Breast epithelium (tissue), 4 donors: ENCODE data around the gene MAPK8. TPM values are rescaled to one million over a fixed set of nuclear protein-coding genes. Genes with fewer than 3 reads are reported as not detected.

Experiments used
- DNase-seq, 2 donors: peaks; one replicate each; pipeline ENCODE4 v3.0.0-alpha.2; 2019; ENCODE audit warnings: low spot score in 2 of 2
- H3K27ac ChIP-seq, 2 donors: fragments of 200-600 bp; sonication (generic) in 1 of 2; one replicate each; pipeline ENCODE4 v1.5.1; 2016 to 2019; ENCODE audit warnings: mild to moderate bottlenecking in 1 of 2
- H3K27me3 ChIP-seq, 2 donors: fragments of 200-600 bp; sonication (generic) in 1 of 2; one replicate each; pipeline versions ENCODE4 v1.5.1 to v1.6.0; 2017 to 2019; ENCODE audit warnings: control low read depth in 1 of 2, mild to moderate bottlenecking in 1 of 2
- H3K36me3 ChIP-seq: fragments of 200-600 bp; one replicate; pipeline ENCODE4 v1.5.1; 2019
- H3K4me1 ChIP-seq, 2 donors: fragments of 200-600 bp; sonication (generic); one replicate each; pipeline ENCODE4 v1.5.1; 2016 to 2019; ENCODE audit warnings: control low read depth in 1 of 2
- H3K4me3 ChIP-seq, 3 donors: fragments of 200-600 bp; sonication (generic); 1 replicate in 2 of 3; 2 replicates in 1 of 3; pipeline ENCODE4 v1.5.1; 2016 to 2019; ENCODE audit warnings: mild to moderate bottlenecking in 3 of 3, moderate library complexity in 2 of 3
- H3K9me3 ChIP-seq, 2 donors: fragments of 200-600 bp; sonication (generic) in 1 of 2; one replicate each; pipeline ENCODE4 v1.5.1; 2016 to 2019; ENCODE audit warnings: control low read depth in 1 of 2
- POLR2A ChIP-seq: fragments of 450-650 bp; IDR thresholded peaks from one replicate; pipeline ENCODE4 v1.6.1; 2016; ENCODE audit warnings: antibody characterized with exemption, mild to moderate bottlenecking, moderate library complexity
- POLR2AphosphoS5 ChIP-seq, 3 donors: sonication (generic); formaldehyde crosslinking; IDR thresholded peaks; one replicate each; pipeline ENCODE4 v1.6.1; 2017; ENCODE audit warnings: antibody characterized with exemption in 3 of 3
- intact Hi-C: fragments of 100-400 bp; cut with DNase I; formaldehyde crosslinking; loops from one replicate; pipeline ENCODE4 v1.15.1; 2023; ENCODE audit warnings: low total_unique reads
- total RNA-seq, 3 donors: library from RNA; depleted of rRNA; stranded (reverse); fragments of >200 nt; gene quantifications; one replicate each; pipeline ENCODE4 v1.1.0, GENCODE V29; 2016
- TF ChIP-seq, protein P1 (sequence below), 3 donors: fragments of 450-650 bp; IDR thresholded peaks; one replicate each; pipeline ENCODE4 v1.5.1; 2016 to 2017; ENCODE audit warnings: antibody characterized with exemption in 3 of 3, mild to moderate bottlenecking in 3 of 3, moderate library complexity in 3 of 3

MAPK8 gene
- total RNA-seq, 3 donors from 2014 or later = 52.5 to 108 (median 74.1) TPM

DNA sequence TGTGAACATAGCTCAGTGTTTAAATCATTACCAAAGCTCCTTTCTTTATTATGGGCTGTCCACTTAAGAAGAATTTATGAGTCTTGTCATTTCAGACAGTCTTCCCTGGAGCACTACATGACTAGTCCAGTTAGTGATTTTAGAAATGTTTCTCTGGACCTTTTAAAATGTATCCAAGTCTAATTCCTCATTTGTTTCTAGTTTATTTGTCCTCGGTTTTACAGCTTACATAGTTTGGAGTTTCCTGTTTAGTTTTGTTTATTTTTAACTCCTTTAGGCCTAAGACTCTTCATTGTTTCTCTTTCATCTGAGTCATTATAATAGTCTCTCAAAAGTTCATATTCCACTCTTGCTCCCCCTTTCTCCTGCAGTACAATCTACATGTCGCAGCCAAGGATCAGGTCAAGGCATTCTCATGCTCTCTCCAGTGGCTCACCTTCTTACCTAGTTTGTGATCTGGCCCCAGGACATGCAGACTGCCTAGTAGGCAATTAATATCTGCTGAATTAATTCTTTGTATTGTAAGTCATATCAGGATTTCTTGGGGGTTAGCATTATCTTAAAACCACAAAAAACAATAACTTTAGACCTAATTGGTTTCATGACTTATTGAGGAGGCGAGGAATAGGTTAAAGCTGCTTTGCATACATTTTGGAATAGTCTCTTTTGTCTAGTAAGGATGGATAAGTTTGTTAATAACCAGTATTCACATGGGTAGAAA, 93.8 kb downstream of the MAPK8 start:
- H3K27me3 ChIP-seq = no peaks in the 10 kb centered on the region
- peaks cover 0 to 6% of the 10 kb centered on the region in 2 donors for H3K4me1 ChIP-seq
- H3K4me3 ChIP-seq = no peak overlapping the region
- intact Hi-C loops = no loop called here
- no peak for DNase-seq
- no peak overlapping the region for H3K27ac ChIP-seq
- no peaks in the 10 kb centered on the region for H3K9me3 ChIP-seq
- no peaks in the 10 kb centered on the region for H3K36me3 ChIP-seq
- TF ChIP-seq, protein P1, sequence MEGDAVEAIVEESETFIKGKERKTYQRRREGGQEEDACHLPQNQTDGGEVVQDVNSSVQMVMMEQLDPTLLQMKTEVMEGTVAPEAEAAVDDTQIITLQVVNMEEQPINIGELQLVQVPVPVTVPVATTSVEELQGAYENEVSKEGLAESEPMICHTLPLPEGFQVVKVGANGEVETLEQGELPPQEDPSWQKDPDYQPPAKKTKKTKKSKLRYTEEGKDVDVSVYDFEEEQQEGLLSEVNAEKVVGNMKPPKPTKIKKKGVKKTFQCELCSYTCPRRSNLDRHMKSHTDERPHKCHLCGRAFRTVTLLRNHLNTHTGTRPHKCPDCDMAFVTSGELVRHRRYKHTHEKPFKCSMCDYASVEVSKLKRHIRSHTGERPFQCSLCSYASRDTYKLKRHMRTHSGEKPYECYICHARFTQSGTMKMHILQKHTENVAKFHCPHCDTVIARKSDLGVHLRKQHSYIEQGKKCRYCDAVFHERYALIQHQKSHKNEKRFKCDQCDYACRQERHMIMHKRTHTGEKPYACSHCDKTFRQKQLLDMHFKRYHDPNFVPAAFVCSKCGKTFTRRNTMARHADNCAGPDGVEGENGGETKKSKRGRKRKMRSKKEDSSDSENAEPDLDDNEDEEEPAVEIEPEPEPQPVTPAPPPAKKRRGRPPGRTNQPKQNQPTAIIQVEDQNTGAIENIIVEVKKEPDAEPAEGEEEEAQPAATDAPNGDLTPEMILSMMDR (IDR thresholded peaks at IDR 0.05) = no peak
- TF ChIP-seq POLR2AphosphoS5 (IDR thresholded peaks at IDR 0.05) (no peak), POLR2A (no peak)

DNA sequence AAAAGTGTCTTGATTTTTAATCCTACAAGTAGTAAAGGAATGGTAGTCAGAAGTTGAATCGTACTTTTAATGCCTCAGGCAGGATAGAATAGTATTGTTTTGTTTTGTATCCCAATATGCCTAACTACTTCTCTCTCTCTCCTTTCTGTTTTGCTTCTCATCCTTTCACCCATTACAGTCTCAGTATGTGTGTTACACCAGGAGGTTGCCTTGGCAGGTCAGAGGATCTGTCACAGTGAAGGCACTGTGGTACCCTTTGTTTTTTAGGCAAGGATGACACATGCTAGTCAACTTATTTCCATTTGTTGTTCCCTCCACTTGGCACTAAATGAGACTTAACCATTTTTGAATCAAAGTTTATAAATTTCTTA, 94.4 kb downstream of the MAPK8 start:
- DNase-seq = no peak
- H3K36me3 ChIP-seq = no peaks in the 10 kb centered on the region
- intact Hi-C loops = no loop called here
- no peak overlapping the region for H3K4me3 ChIP-seq
- peaks cover 0 to 6% of the 10 kb centered on the region in 2 donors for H3K4me1 ChIP-seq
- H3K27me3 ChIP-seq = no peaks in the 10 kb centered on the region
- TF ChIP-seq POLR2AphosphoS5 (IDR thresholded peaks at IDR 0.05) (no peak), POLR2A (no peak)
- TF ChIP-seq, protein P1 (IDR thresholded peaks at IDR 0.05) = no peak
- H3K9me3 ChIP-seq = no peaks in the 10 kb centered on the region
- H3K27ac ChIP-seq = no peak overlapping the region

DNA sequence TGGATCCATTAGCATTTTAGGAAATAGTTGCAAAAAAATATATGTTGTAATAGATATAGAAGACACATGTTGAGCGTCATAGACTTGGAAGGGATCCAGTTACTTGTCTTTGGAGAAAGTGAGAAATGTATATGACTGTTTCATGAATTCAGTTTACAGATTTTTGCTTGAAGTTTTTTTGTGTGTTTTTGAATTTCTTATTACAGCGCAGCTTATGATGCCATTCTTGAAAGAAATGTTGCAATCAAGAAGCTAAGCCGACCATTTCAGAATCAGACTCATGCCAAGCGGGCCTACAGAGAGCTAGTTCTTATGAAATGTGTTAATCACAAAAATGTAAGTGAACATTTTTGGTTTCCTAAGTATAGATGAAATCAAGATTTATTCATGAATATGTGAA, 98.2 kb downstream of the MAPK8 start:
- no peak for TF ChIP-seq POLR2AphosphoS5 (IDR thresholded peaks at IDR 0.05)
- TF ChIP-seq, protein P1 (IDR thresholded peaks at IDR 0.05) = no peak
- TF ChIP-seq POLR2A = no peak
- Histone ChIP-seq H3K4me1 (peaks cover 0 to 3% of the 10 kb centered on the region in 2 donors), H3K9me3 (no peaks in the 10 kb centered on the region), H3K36me3 (no peaks in the 10 kb centered on the region), H3K4me3 (no peak overlapping the region), H3K27me3 (no peaks in the 10 kb centered on the region), H3K27ac (no peak overlapping the region)
- intact Hi-C loops = no loop called here
- no peak for DNase-seq

DNA sequence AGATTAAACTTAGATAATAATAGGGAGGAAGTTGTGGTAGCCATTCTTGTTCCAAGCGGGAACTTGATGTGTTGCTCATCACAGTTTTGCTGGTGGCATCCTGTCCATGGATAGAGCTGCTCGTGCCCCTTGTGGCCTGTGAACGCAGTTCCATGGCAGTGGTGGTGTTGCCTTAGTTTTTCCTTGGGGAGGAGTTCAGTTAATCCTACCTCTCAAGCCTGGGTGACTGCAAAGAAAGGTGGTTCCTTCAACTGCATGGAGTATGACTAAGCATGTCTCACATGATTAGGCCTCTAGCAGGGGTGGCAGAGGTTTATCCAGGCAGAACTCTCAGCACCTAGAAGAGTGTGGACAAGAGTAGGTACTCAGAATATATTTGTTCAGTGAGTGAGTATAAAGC, 99.7 kb downstream of the MAPK8 start:
- intact Hi-C loops = no loop called here
- H3K36me3 ChIP-seq = no peaks in the 10 kb centered on the region
- H3K4me3 ChIP-seq = no peak overlapping the region
- peaks cover 0 to 1% of the 10 kb centered on the region in 2 donors for H3K9me3 ChIP-seq
- H3K27me3 ChIP-seq = no peaks in the 10 kb centered on the region
- H3K4me1 ChIP-seq = no peaks in the 10 kb centered on the region
- H3K27ac ChIP-seq = no peak overlapping the region
- DNase-seq = no peak
- TF ChIP-seq POLR2AphosphoS5 (IDR thresholded peaks at IDR 0.05) = no peak

DNA sequence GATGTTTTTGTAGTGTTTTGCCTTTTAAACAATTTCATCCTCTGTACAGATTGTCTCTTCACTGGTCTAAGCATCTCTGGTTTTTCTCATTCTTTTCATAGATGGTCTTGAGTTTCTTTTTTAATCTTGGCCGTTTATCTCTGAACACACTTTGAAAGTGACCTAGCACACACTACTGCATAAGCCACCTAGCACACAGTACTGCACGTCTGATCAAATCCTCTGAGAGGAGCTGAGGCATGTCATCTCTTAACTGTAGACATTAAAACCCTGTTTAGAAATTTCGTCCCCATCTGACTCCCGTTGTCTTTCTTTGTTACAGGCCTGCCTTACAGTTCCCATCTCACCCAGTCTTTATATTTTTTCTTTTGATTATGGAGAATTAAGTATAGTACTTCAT, 100.2 kb downstream of the MAPK8 start:
- H3K27ac ChIP-seq = no peak overlapping the region
- intact Hi-C loops = no loop called here

More for the DNA sequence above, 100.2 kb downstream of the MAPK8 start:
- no peak overlapping the region for H3K4me3 ChIP-seq
- TF ChIP-seq, protein P1 (IDR thresholded peaks at IDR 0.05) = no peak
- TF ChIP-seq POLR2AphosphoS5 (IDR thresholded peaks at IDR 0.05) (no peak), POLR2A (no peak)
- H3K9me3 ChIP-seq = peaks cover 1 to 6% of the 10 kb centered on the region in 2 donors
- DNase-seq = no peak
- H3K4me1 ChIP-seq = no peaks in the 10 kb centered on the region
- H3K27me3 ChIP-seq = no peaks in the 10 kb centered on the region
- H3K36me3 ChIP-seq = no peaks in the 10 kb centered on the region
